ENCODE results near the gene GDNF.

Gene GDNF

GRCh38 chr5:37808945-37809344 is 30.9 kb downstream of the GDNF start:
- H3K4me3 ChIP-seq (replicated peaks; ENCODE audit: insufficient read depth, low read length): no peak overlapping the region
- no peak overlapping the region for H3K27ac ChIP-seq (replicated peaks)
- TF ChIP-seq REST (IDR thresholded peaks at IDR 0.05; ENCODE audit: insufficient replicate concordance, low read depth): no peak
- TF ChIP-seq, protein P1, sequence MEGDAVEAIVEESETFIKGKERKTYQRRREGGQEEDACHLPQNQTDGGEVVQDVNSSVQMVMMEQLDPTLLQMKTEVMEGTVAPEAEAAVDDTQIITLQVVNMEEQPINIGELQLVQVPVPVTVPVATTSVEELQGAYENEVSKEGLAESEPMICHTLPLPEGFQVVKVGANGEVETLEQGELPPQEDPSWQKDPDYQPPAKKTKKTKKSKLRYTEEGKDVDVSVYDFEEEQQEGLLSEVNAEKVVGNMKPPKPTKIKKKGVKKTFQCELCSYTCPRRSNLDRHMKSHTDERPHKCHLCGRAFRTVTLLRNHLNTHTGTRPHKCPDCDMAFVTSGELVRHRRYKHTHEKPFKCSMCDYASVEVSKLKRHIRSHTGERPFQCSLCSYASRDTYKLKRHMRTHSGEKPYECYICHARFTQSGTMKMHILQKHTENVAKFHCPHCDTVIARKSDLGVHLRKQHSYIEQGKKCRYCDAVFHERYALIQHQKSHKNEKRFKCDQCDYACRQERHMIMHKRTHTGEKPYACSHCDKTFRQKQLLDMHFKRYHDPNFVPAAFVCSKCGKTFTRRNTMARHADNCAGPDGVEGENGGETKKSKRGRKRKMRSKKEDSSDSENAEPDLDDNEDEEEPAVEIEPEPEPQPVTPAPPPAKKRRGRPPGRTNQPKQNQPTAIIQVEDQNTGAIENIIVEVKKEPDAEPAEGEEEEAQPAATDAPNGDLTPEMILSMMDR (IDR thresholded peaks at IDR 0.05; ENCODE audit: insufficient read depth, low read length): no peak
- no peak for TF ChIP-seq POLR2AphosphoS5 (IDR thresholded peaks at IDR 0.05; ENCODE audit: low read depth)
- TF ChIP-seq GABPA (IDR thresholded peaks at IDR 0.05; ENCODE audit: low read depth): no peak
- no peak for TF ChIP-seq SPI1 (IDR thresholded peaks at IDR 0.05; ENCODE audit: borderline replicate concordance, low read depth)
- no peaks in the 10 kb centered on the region for H3K27me3 ChIP-seq (ENCODE audit: insufficient read depth, poor library complexity, severe bottlenecking)
- no peak for DNase-seq (ENCODE audit: low read depth in 1 of 2, low spot score in 1 of 2)

DNA sequence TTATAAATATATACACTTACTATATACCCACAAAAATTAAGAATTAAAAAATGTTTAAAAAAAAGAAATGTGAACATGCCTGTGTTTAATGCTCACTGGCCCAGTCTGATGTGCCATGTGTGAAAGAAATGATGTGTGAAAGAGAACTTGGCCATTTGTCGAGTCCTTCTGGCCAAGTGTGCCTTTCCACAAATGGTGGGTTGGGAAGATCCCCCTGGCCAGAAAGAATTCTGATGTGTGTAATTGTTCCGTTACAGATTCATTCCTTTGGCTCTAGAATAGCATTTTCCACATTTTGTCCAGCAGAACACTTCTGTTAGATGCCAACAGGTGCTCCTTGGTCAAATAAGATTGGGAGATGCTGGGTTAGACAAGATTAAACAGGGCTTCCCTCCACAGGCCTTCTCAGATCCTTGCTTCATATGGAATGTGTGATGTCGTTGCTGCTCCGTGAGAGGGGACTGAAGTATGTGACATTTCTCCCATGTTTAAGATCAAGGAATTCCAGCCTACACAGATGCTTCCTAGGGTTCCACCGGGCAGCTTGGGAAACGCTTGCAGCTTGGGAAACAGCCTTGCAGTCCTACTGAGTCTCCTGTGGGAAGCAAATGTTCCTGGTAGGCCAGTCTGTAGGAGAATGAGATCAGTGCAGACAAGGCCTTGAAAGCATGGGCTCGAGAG is 32.1 kb downstream of the GDNF start:
- no peak overlapping the region for H3K4me3 ChIP-seq (replicated peaks; ENCODE audit: insufficient read depth, low read length)
- H3K27ac ChIP-seq (replicated peaks): no peak overlapping the region
- no peaks in the 10 kb centered on the region for H3K27me3 ChIP-seq (ENCODE audit: insufficient read depth, poor library complexity, severe bottlenecking)
- no peak for DNase-seq (ENCODE audit: low read depth in 1 of 2, low spot score in 1 of 2)
- TF ChIP-seq POLR2AphosphoS5 (IDR thresholded peaks at IDR 0.05; ENCODE audit: low read depth): no peak
- no peak for TF ChIP-seq SPI1 (IDR thresholded peaks at IDR 0.05; ENCODE audit: borderline replicate concordance, low read depth)
- TF ChIP-seq, protein P1 (IDR thresholded peaks at IDR 0.05; ENCODE audit: insufficient read depth, low read length): no peak
- no peak for TF ChIP-seq REST (IDR thresholded peaks at IDR 0.05; ENCODE audit: insufficient replicate concordance, low read depth)
- TF ChIP-seq GABPA (IDR thresholded peaks at IDR 0.05; ENCODE audit: low read depth): no peak

- TF ChIP-seq REST (IDR thresholded peaks at IDR 0.05; ENCODE audit: insufficient replicate concordance, low read depth): no peak
- TF ChIP-seq SPI1 (IDR thresholded peaks at IDR 0.05; ENCODE audit: borderline replicate concordance, low read depth): no peak
- no peak for DNase-seq (ENCODE audit: low read depth in 1 of 2, low spot score in 1 of 2)
- no peaks in the 10 kb centered on the region for H3K27me3 ChIP-seq (ENCODE audit: insufficient read depth, poor library complexity, severe bottlenecking)
- H3K27ac ChIP-seq (replicated peaks): no peak overlapping the region
- no peak overlapping the region for H3K4me3 ChIP-seq (replicated peaks; ENCODE audit: insufficient read depth, low read length)
Measured at GRCh38 chr5:37807015-37807414, 32.8 kb downstream of the GDNF start.

Measured in HL-60 (cell line).